Measurements from ENCODE around the gene PANX3. TPM values are rescaled to one million over a fixed set of nuclear protein-coding genes. Genes with fewer than 3 reads are reported as not detected.

Gene PANX3
- total and polyA plus RNA-seq, 9 donors, result 0.04 to 0.08 TPM; not detected in 7

DNA sequence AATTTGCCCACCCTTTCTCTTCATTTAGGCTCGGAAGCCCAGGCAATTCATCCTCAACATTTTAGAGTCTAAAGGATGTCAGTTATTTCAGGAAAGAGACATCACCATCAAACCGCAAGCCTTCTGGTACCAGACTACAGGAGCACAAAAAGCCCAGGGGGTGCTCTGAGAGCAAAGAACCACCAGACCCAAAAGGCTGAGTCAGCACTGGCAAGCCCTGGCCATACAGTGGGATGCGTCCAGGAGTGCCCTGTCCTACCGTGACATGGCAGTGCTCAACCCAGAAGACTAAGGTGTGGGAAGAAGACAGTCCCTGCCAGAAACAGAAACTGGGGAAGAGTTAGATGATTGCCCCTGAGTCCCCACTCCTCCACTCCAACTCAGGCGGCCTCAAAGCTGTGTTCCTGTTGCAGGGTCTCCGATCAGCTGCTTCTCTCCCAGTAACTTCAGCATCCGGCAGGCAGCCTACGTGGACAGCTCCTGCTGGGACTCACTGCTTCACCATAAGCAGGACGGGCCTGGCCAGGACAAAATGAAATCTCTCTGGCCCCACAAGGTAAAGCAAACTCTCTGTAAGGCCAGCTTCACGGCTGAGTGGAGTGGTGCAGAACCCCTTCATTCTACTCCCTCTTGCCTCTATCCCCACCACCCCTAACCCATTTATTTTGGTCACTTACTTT is 1.5 kb downstream of the PANX3 start:
- peaks cover 3% of the 10 kb centered on the region for H3K27me3 ChIP-seq (ENCODE audit: control insufficient read depth, insufficient read depth, low read length)
- no peak overlapping the region for H3K4me3 ChIP-seq (ENCODE audit: low read length)
- H3K9me3 ChIP-seq (replicated peaks; ENCODE audit: control insufficient read depth, low read depth, low read length), result no peaks in the 10 kb centered on the region
- no peaks in the 10 kb centered on the region for H3K4me1 ChIP-seq (ENCODE audit: control insufficient read depth, insufficient read depth, low read length)
- DNase-seq, result peak; percentile 7
- H3K36me3 ChIP-seq (ENCODE audit: control insufficient read depth, insufficient read depth, low read length), result no peaks in the 10 kb centered on the region
- H3K27ac ChIP-seq (ENCODE audit: low read length), result no peak overlapping the region
- 40% methylated on average over 2 of the region's 10 CpGs for WGBS (ENCODE audit: insufficient coverage)

DNA sequence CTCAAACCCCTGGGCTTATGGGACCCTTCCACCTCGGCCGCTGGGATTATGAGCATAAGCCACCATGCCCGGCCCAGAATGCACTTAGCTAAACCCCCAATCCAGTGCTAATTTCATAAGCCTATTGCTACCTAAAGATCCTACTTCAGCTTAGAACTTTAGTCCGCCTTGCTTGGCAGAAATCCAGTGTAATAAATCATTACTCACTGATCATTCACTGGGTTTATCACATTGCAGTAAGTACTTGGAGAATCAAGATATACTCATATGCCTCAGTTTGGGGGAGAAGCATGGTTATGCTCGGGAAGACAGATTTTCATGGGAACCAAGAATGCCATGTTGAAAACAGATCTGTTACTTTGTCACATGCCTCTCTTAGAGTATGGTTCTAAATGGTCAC is 7.6 kb downstream of the PANX3 start:
- 76% methylated on average over 5 of the region's 5 CpGs for WGBS (ENCODE audit: insufficient coverage)
- Histone ChIP-seq H3K4me3 (ENCODE audit: low read length) (no peak overlapping the region), H3K9me3 (replicated peaks; ENCODE audit: control insufficient read depth, low read depth, low read length) (no peaks in the 10 kb centered on the region), H3K27ac (ENCODE audit: low read length) (no peak overlapping the region), H3K27me3 (ENCODE audit: control insufficient read depth, insufficient read depth, low read length) (no peaks in the 10 kb centered on the region), H3K4me1 (ENCODE audit: control insufficient read depth, insufficient read depth, low read length) (peaks cover 5% of the 10 kb centered on the region), H3K36me3 (ENCODE audit: control insufficient read depth, insufficient read depth, low read length) (no peaks in the 10 kb centered on the region)
- no peak for DNase-seq

DNA sequence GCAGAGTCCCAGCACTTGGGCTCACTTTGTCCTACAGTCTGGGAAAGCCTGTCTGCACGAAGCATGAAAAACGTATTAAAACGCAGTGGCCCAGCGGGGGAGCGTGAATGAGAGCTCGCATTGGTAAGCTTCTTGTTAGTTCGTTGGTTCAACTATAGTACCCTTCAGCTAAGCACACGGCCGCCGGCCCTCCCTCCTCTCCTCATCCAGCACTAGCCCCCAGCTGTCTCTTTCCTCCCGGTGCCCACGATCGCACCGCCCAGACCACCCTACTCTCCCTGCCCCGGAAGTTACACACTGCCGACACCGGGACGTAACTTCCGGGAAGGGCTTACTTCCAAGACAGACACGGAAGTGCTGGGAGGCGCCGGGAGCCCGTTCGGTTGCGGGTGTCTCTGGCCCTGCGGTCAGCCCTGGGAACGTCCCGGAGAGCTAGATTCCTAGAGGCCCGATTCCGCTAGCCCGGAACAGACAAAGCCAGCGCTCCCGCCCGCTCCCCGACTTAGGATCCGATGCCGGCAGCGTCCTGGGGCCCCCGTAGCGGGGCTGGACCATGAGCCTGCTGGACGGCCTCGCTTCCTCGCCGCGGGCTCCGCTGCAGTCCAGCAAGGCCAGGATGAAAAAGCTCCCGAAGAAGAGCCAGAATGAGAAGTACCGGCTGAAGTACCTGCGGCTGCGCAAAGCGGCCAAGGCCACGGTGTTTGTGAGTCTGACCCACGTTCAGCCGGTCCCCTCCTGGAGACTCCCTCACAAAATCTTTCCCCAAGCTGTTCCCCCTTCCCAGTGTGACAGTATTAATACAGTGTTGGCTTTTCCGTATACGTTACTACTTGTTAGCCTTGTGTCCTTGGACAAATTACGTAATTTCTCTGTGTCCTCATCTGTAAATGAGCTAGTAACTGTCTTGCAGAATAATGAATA is 11.6 kb downstream of the PANX3 start, which contains the start of gene TBRG1:
Gene TBRG1, plus strand, starts transcription at position 334 of the 921 bp plus-strand sequence. Its CDS starts 220 bp downstream, at position 554.
- DNase-seq, result peak; percentile 98
- peaks cover 5% of the 10 kb centered on the region for H3K4me1 ChIP-seq (ENCODE audit: control insufficient read depth, insufficient read depth, low read length)
- under 1% methylated on average over 46 of the region's 57 CpGs for WGBS (ENCODE audit: insufficient coverage)
- no peaks in the 10 kb centered on the region for H3K27me3 ChIP-seq (ENCODE audit: control insufficient read depth, insufficient read depth, low read length)
- H3K9me3 ChIP-seq (replicated peaks; ENCODE audit: control insufficient read depth, low read depth, low read length), result no peaks in the 10 kb centered on the region
- peak within 1 kb of the TSS; percentile 90 for H3K27ac ChIP-seq (ENCODE audit: low read length)
- H3K4me3 ChIP-seq (ENCODE audit: low read length), result peak within 1 kb of the TSS; percentile 94
- H3K36me3 ChIP-seq (ENCODE audit: control insufficient read depth, insufficient read depth, low read length), result peaks cover 24% of the 10 kb centered on the region

DNA sequence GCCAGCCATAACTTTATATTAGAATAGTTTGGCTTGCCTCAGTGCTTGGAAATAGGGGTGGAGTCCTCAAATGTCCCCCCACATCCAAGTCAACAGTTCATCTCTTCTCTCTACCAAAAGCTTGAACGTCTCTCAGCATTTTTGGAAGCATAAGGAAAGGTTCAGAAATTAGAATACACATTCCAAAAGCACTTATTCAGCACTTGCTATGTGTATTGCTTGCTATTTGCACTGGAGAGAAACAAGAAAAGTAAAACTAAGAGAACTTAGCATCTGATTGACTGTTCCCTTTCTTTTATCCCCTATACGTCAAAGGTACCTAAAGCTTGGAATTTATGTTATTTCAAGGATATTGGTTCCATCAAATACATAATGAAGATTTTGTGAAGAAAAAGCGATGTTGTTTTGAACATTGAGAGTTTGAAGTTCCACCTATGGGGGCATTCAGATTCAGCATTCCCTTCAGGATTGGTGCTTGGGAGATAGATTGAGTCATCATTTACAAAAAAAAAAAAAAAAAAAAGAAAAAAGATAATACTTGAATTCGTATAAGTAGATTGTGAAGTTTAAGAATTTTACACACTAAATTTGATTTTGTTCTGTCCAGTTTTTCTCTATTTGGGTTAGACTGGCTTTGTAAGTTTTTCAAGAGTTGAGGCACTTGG is 12.8 kb downstream of the PANX3 start:
- DNase-seq, result no peak
- Histone ChIP-seq H3K4me1 (ENCODE audit: control insufficient read depth, insufficient read depth, low read length) (peaks cover 5% of the 10 kb centered on the region), H3K9me3 (replicated peaks; ENCODE audit: control insufficient read depth, low read depth, low read length) (no peaks in the 10 kb centered on the region), H3K4me3 (ENCODE audit: low read length) (peak overlapping the region; percentile 94), H3K36me3 (ENCODE audit: control insufficient read depth, insufficient read depth, low read length) (peaks cover 26% of the 10 kb centered on the region), H3K27ac (ENCODE audit: low read length) (no peak overlapping the region), H3K27me3 (ENCODE audit: control insufficient read depth, insufficient read depth, low read length) (no peaks in the 10 kb centered on the region)
- WGBS (ENCODE audit: insufficient coverage), result no CpG with 5 or more reads among the region's 4 CpGs

DNA sequence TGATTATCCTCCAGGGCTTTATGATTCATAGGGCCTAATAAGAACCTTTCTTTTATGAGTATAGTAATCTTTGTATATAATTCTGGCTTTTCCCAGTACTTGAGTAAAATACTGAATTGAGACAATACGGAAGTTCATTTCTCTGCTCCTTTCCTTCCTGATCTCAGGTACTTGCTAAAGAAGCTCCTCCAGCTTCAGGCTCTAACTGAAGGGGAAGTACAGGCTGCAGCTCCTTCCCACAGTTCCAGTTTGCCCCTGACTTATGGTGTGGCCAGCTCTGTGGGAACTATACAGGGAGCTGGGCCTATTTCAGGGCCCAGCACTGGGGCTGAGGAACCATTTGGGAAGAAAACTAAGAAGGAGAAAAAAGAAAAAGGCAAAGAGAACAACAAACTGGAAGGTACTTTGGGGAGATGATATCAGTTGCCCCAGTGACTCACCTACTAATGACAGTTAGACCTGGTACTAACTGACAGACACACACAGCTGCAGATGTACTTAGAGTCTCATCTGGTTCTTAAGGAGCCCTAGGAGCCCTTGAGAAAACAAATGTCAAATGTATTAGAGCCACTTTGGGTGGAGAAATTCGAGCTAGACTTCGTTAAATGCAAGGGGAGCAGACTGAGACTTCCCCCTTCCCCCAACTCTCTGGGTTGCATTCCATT is 14.4 kb downstream of the PANX3 start:
- Histone ChIP-seq H3K4me1 (ENCODE audit: control insufficient read depth, insufficient read depth, low read length) (peaks cover 5% of the 10 kb centered on the region), H3K36me3 (ENCODE audit: control insufficient read depth, insufficient read depth, low read length) (peaks cover 34% of the 10 kb centered on the region), H3K27me3 (ENCODE audit: control insufficient read depth, insufficient read depth, low read length) (no peaks in the 10 kb centered on the region), H3K4me3 (ENCODE audit: low read length) (no peak overlapping the region), H3K27ac (ENCODE audit: low read length) (no peak overlapping the region), H3K9me3 (replicated peaks; ENCODE audit: control insufficient read depth, low read depth, low read length) (no peaks in the 10 kb centered on the region)
- no peak for DNase-seq
- WGBS (ENCODE audit: insufficient coverage), result no CpG with 5 or more reads among the region's 3 CpGs

DNA sequence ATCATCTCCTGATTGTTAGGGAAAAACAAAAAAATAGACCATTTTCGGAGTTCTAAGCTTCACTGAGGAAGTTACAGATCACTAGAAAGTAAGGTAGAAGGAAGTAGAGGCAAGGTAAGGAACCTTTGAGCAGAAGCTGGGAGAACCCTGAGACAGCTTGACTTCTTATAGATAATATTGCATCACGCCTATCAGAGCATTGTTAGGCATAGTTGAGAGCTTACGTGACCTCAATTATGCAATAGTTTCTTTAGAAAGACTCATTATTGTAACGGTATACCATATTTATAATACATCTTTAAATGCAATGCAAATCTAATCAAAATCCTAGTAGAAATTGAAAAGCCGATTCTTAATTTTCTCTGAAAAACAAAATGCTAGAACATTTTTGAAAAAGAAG is 16.3 kb downstream of the PANX3 start:
- Histone ChIP-seq H3K4me1 (ENCODE audit: control insufficient read depth, insufficient read depth, low read length) (peaks cover 5% of the 10 kb centered on the region), H3K36me3 (ENCODE audit: control insufficient read depth, insufficient read depth, low read length) (peaks cover 52% of the 10 kb centered on the region), H3K27me3 (ENCODE audit: control insufficient read depth, insufficient read depth, low read length) (no peaks in the 10 kb centered on the region), H3K27ac (ENCODE audit: low read length) (no peak overlapping the region), H3K4me3 (ENCODE audit: low read length) (no peak overlapping the region), H3K9me3 (replicated peaks; ENCODE audit: control insufficient read depth, low read depth, low read length) (no peaks in the 10 kb centered on the region)
- DNase-seq, result no peak
- no CpG with 5 or more reads among the region's 5 CpGs for WGBS (ENCODE audit: insufficient coverage)

- Histone ChIP-seq H3K27ac (ENCODE audit: low read length) (no peak overlapping the region), H3K4me1 (ENCODE audit: control insufficient read depth, insufficient read depth, low read length) (no peaks in the 10 kb centered on the region), H3K27me3 (ENCODE audit: control insufficient read depth, insufficient read depth, low read length) (no peaks in the 10 kb centered on the region), H3K4me3 (ENCODE audit: low read length) (no peak overlapping the region), H3K9me3 (replicated peaks; ENCODE audit: control insufficient read depth, low read depth, low read length) (no peaks in the 10 kb centered on the region), H3K36me3 (ENCODE audit: control insufficient read depth, insufficient read depth, low read length) (peaks cover 62% of the 10 kb centered on the region)
- no CpG with 5 or more reads among the region's 4 CpGs for WGBS (ENCODE audit: insufficient coverage)
- DNase-seq, result no peak
These were observed 18.7 kb downstream of the PANX3 start for GRCh38 chr11:124629961-124630360.

- no CpG with 5 or more reads among the region's 1 CpG for WGBS (ENCODE audit: insufficient coverage)
- H3K9me3 ChIP-seq (replicated peaks; ENCODE audit: control insufficient read depth, low read depth, low read length), result no peaks in the 10 kb centered on the region
- no peak for DNase-seq
- peaks cover 59% of the 10 kb centered on the region for H3K36me3 ChIP-seq (ENCODE audit: control insufficient read depth, insufficient read depth, low read length)
- H3K4me3 ChIP-seq (ENCODE audit: low read length), result no peak overlapping the region
- H3K4me1 ChIP-seq (ENCODE audit: control insufficient read depth, insufficient read depth, low read length), result no peaks in the 10 kb centered on the region
- no peaks in the 10 kb centered on the region for H3K27me3 ChIP-seq (ENCODE audit: control insufficient read depth, insufficient read depth, low read length)
- no peak overlapping the region for H3K27ac ChIP-seq (ENCODE audit: low read length)
These were observed 22.1 kb downstream of the PANX3 start for GRCh38 chr11:124633355-124633754.

DNA sequence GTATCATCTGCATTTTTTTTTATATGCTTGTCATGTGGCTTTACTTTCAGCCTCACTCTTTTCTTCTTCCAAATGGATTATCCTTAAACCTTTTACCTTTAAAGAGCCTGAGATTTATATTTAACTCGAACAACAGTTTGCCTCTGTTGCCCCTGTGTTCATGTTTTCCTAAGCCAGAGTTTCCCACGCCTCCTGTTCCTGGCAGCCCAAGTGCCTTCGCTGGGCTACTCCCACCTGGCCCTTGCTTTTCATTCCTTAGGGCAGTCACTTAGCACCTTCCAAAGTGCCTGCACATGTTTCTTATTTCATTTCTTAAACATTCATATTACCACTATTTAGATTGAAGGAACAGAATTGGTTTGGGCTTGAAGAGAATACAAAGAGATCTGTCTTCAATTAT is 24.7 kb downstream of the PANX3 start:
- Histone ChIP-seq H3K4me3 (ENCODE audit: low read length) (no peak overlapping the region), H3K27ac (ENCODE audit: low read length) (no peak overlapping the region), H3K4me1 (ENCODE audit: control insufficient read depth, insufficient read depth, low read length) (no peaks in the 10 kb centered on the region), H3K9me3 (replicated peaks; ENCODE audit: control insufficient read depth, low read depth, low read length) (no peaks in the 10 kb centered on the region), H3K36me3 (ENCODE audit: control insufficient read depth, insufficient read depth, low read length) (peaks cover 59% of the 10 kb centered on the region), H3K27me3 (ENCODE audit: control insufficient read depth, insufficient read depth, low read length) (no peaks in the 10 kb centered on the region)
- no peak for DNase-seq
- 66% methylated on average over 3 of the region's 3 CpGs for WGBS (ENCODE audit: insufficient coverage)

All from muscle of leg (tissue), 11 donors.